Cortex of kidney (tissue), 1 donor: Measurements from ENCODE around the gene CERS1.

Experiments
- DNase-seq: peaks from one replicate; lab custom pipeline; 2025; lab: John Stamatoyannopoulos, UW

CERS1 gene

DNA sequence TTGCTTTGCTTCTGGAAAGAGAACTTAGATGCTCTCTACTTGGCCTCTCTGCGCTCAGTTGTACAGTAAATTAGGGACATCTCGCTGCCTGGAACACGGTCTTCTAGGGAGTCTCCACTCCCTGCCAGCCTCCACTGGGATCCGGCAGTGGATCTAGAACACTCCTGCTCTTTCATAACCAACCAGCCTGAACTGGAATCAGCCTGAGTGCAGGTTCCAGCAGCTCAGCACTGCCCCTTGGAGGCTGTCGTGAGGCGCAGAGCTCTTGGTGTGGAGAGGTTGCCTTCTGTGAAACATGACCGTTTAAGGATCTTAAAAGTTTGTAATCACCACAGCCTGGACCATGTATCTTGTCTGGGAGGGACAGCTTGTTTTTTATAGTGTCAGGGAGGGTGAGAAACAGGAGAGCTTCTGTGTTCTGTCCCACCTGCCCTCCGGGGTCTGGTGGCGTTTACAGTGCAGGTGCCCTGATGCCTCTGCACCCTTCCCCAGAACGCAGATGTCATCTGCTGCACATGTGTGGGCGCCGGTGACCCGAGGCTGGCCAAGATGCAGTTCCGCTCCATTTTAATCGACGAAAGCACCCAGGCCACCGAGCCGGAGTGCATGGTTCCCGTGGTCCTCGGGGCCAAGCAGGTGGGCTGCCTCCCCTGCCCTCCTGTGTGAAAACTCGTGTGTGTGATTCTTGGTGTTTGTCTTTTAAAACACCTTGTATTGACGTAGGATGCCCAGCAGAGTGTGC is 39.4 kb downstream of the CERS1 start:
- no peak for DNase-seq

DNA sequence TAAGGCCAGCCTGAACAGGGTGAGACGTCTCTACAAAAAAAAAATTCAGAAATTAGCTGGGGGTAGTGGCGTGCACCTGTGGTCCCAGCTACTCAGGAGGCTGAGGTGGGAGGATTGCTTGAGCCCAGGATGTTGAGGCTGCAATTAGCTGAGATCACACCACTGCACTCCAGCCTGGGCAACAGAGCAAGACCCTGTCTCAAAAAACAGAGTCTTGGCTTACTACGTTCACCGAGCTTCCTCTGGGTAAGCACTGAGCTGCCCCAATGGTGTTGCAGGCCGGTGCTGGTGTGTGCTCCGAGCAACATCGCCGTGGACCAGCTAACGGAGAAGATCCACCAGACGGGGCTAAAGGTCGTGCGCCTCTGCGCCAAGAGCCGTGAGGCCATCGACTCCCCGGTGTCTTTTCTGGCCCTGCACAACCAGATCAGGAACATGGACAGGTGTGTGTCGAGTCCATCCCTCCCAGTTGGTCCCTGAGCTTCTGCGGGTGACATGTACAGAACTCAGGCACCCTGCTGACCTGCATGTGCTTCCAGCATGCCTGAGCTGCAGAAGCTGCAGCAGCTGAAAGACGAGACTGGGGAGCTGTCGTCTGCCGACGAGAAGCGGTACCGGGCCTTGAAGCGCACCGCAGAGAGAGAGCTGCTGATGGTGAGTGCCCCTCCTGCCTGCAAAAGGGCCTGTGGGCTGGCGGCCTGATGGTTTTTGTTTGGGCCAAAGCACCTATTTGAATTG is 40.1 kb downstream of the CERS1 start:
- DNase-seq: no peak

GRCh38 chr19:18854982-18855381 is 41.0 kb downstream of the CERS1 start:
- no peak for DNase-seq

DNA sequence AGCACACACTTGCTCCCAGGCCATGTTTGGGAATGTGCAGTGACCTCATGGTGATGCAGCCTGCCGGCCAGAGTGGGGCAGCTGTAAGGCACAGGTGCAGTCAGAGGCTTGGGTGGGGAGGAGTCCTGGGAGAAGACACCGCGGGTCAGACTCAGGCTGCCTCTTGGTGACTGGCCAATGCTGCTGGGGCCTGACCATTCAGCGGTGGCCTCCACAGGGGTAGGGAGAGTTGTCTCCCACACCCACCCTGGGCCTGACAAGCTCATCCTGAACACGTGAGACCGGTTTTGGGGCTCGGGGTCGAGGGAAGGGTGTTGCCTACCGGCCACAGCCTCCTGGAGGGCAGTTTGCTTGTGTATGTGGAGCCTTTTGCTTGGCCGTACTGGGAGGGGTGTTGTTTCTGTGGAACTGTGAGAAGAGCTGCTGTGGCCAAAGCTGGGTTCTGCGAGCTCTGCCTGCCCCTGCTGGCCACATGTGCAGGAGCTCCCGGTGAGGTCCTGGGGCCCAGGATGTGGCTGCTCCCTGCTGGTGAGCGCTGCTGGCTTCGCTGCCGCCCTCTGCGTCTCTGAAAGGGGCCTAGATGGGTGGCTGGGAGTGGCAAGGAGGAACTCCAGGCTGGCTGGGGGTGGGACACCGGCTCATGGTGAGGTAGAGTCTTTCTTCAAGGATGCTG is 42.1 kb downstream of the CERS1 start:
- DNase-seq: no peak

DNA sequence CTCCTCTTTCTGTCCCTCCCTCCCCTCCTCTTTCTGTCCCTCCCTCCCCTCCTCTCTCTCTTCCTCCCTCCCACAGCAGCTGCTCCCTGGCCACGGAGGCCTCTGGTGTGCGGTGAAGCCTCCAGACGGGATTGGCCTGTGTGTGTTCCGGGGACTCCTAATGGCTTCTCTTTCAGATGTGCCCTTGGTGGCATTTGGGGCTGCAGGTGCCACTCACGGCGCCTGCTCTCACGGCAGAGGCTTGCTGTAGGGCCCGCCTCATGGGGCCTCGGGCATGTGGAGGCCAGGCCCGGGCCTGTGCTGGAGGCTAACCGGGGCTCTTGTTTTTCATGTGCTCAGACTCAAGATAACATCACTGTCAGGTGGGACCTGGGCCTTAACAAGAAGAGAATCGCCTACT is 43.3 kb downstream of the CERS1 start:
- no peak for DNase-seq

- DNase-seq: no peak
Measured at GRCh38 chr19:18851673-18852325, 44.2 kb downstream of the CERS1 start.

DNA sequence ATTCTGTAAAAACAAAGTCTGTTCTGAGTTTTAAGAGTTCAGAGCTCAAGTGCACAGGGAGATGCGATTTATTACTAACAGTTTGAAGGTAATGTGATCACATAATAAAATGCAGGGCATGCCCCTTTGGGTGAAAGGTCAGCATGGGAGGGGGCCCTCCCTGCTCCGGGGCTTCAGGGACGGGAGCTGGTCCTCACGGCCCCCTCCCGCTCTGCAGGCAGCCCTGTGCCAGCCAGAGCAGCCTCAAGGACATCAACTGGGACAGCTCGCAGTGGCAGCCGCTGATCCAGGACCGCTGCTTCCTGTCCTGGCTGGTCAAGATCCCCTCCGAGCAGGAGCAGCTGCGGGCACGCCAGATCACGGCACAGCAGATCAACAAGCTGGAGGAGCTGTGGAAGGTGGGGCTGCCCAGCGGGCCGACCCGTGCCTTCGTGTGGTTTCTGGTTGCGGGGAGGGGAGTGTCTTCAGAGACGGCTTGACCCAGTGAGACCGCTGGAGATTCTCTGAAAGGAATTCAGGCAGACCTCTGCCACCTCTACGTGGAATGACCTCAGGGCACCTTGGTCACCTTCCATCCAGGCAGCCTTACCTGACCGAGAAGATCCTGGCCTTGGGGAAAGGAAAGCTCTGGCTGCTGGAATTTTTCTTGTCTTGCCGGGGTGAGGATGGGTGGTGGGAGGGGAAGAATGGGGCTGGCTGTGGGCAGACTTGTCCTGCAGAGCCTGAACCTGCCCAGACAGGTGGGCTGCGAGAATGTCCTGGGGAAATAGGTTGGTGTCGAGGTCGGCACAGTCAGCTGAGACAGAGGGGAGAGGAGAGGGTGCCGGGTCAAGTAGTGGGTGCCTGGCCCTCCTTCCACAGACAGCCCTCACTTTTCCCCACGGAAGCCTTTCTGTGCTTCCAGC is 45.2 kb downstream of the CERS1 start:
- no peak for DNase-seq

GRCh38 chr19:18849838-18850400 is 46.0 kb downstream of the CERS1 start:
- DNase-seq: no peak

GRCh38 chr19:18848878-18849661 is 46.9 kb downstream of the CERS1 start:
- no peak for DNase-seq

DNA sequence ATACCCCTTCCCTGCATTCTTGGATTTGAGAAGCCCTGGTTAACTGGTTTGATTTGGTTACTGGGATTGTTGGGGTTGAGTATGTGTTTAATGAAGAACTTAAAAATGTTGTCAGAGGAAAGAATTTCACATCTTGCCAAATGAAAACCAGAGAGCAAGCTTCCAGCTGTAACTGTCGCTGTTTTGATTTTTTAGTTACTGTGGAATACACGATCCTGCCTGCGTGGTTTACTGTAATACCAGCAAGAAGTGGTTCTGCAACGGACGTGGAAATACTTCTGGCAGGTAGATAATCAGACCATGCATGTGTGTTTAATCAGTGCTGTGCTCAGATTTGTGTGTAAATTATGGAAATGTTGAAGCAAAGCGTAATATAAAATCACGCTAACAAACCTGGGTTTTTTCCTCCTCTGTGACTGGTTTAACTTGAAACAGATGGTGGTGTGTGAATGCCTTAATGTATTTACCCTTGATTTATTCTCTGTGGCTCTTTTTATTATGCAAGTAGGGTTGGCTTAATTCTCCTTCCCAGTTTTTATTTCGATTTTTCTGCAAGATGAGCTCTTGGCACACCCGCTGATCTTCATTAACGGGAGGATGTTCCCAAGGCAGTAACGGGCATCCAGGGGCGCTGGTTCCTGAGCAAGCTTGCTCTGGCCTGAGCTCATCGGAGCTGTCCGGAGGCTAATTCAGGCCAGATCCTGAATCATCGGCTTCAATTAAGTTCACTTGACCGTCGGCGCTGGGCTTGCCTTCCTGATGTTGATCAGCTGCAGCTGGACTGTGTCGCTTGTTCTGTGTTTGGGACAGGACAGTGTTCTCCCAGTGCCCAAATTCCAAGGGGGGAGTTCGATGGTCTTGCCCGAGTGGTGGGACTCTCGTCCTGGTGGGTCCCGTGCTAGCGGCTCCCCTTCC is 48.2 kb downstream of the CERS1 start:
- DNase-seq: no peak

DNA sequence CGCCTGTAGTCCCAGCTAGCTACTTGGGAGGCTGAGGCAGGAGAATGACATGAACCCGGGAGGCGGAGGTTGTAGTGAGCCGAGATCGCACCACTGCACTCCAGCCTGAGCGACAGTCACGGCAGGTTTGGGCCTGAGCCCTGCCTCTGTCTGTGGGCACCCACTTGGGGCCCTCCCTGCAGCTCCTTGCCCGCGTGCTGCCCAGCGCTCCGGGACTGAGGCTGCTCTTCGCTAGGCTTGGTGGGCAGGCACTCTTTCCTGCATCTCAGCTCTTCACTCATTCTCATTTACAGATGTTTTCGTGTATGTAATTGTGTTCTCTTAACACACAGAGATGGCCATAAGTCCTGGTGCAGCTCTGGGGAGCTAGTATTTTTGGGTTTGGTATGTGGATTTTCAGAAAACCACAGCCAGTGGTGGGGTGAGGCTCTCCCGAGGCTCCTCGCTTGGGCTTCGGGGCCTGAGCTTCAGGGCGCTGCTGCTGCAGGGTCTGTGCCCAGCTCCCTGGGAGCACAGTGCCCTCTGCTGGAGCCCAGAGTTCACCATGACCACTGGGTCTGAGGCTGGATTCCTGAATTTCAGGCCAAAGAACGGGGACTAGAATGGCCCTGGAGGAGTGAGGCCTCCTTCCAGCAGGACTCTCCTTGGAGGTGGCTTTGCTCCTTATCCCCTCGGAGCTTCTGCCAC is 49.0 kb downstream of the CERS1 start:
- DNase-seq: no peak

- no peak for DNase-seq
Measured at GRCh38 chr19:18845961-18846360, 50.0 kb downstream of the CERS1 start.

DNA sequence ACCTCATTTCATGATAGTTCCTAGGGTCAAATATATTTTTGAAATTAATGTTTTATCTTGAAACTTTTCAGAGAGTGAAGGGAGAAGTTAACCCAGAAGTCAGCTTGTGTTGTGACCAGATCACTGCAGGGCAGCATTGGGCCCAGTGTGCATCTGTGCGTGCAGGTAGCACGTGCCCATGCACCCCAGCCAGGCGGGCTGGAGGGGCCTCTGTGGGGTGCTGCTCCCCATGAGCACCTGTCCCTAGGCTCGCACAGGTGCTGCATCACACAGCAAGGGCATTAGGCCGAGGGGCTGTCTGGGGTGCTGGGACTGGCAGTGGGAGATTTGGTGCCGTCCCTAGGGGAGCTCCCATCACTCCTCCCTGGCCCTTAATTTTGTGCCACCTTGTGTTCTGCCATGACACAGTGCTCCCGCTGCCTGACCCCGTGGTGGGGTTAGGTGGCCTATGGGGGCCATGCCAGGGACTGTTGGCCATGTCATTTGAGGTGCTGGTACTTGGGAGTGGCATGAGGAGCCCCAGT is 51.1 kb downstream of the CERS1 start:
- DNase-seq: no peak

GRCh38 chr19:18843960-18844359 is 52.0 kb downstream of the CERS1 start:
- DNase-seq: no peak

DNA sequence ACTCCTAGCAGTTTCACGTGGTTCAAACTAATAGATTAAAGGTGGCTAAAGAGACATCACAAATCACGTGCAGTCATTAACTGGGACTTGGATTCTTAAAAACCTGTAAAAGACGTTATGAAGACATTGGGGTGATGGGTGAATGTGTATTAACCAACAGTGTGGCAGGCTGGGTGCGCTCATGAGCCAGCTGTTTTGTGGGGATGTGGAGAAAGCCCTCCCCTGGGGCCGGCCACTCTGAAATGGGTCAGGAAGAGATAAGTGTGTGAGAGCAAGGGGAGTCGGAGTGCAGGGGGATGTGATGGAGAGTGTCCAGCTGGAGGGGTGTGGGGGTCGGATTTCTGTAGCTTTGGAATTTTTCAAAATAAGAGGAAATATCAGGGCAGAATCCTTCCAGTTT is 53.8 kb downstream of the CERS1 start:
- no peak for DNase-seq

DNA sequence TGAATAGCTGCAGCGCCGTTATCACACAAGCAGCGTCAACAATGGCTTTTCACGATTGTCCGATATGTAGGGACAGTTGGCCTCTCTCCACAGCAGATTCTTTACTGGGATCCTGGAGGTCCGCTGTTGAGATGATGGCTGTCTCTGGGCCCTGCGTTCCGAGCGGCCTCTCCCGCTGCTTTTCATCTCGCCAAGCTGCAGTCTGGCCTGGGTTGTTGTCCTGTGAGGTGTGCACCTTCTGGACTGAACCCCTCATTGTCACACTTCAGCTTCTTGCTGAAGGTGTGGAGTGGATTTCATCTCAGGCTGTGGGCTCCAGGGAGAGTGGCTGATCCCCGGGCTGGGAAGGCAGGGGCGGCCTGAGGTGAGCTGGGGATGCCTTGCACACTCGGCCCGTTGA is 54.6 kb downstream of the CERS1 start:
- DNase-seq: no peak

- DNase-seq: no peak
Measured at GRCh38 chr19:18840288-18841267, 55.4 kb downstream of the CERS1 start.
